SK-N-SH treated with all-trans-retinoic acid at 6 μM for 48 hours (cell line): ENCODE results near the gene BEND6.

ENCODE experiments used
- ATAC-seq: fragments of 200-7000 bp; cut with Tn5 transposase; 3 replicates; pipeline ENCODE4 v1.9.1; 2020; ENCODE audit warnings: mild to moderate bottlenecking, moderate library complexity
- ARNTL ChIP-seq: fragments of 450-650 bp; formaldehyde crosslinking; IDR thresholded peaks from 2 replicates; pipeline ENCODE4 v1.5.0; 2020; ENCODE audit warnings: low read depth, mild to moderate bottlenecking, moderate library complexity, borderline replicate concordance
- BACH2 ChIP-seq: fragments of 250-450 bp; sonication (Bioruptor Pico); IDR thresholded peaks from 2 replicates; pipeline ENCODE4 v1.9.0; 2021; ENCODE audit warnings: mild to moderate bottlenecking, borderline replicate concordance
- CREB5 ChIP-seq: fragments of 250-450 bp; sonication (Bioruptor Pico); IDR thresholded peaks from 2 replicates; pipeline ENCODE4 v1.5.1; 2020; ENCODE audit warnings: low read depth, mild to moderate bottlenecking, moderate library complexity
- CSDC2 ChIP-seq: fragments of 250-450 bp; sonication (Bioruptor Pico); IDR thresholded peaks from 2 replicates; pipeline ENCODE4 v1.5.0; 2020; ENCODE audit warnings: mild to moderate bottlenecking, moderate library complexity
- ESRRG ChIP-seq: fragments of 250-450 bp; sonication (Bioruptor Pico); IDR thresholded peaks from 2 replicates; pipeline ENCODE4 v1.6.1; 2021; ENCODE audit warnings: mild to moderate bottlenecking
- ISL1 ChIP-seq: fragments of 250-450 bp; sonication (Bioruptor Pico); IDR thresholded peaks from 2 replicates; pipeline ENCODE4 v2.1.2; 2022; ENCODE audit warnings: mild to moderate bottlenecking, moderate library complexity
- OSR1 ChIP-seq: fragments of 250-450 bp; sonication (Bioruptor Pico); IDR thresholded peaks from 2 replicates; pipeline ENCODE4 v1.8.0; 2022; ENCODE audit warnings: moderate library complexity, mild to moderate bottlenecking, inconsistent platforms
- PATZ1 ChIP-seq: fragments of 250-450 bp; sonication (Bioruptor Pico); IDR thresholded peaks from 2 replicates; pipeline ENCODE4 v1.8.0; 2020; ENCODE audit warnings: mild to moderate bottlenecking, moderate library complexity, borderline replicate concordance
- PPARA ChIP-seq: fragments of 250-450 bp; sonication (Bioruptor Pico); IDR thresholded peaks from 2 replicates; pipeline ENCODE4 v1.5.0; 2020; ENCODE audit warnings: mild to moderate bottlenecking, borderline replicate concordance
- RARB ChIP-seq: fragments of 250-450 bp; sonication (Bioruptor Pico); IDR thresholded peaks from 2 replicates; pipeline ENCODE4 v1.8.0; 2021; ENCODE audit warnings: mild to moderate bottlenecking, moderate library complexity
- SNAI2 ChIP-seq: fragments of 250-450 bp; sonication (Bioruptor Pico); IDR thresholded peaks from 2 replicates; pipeline ENCODE4 v1.5.0; 2020; ENCODE audit warnings: mild to moderate bottlenecking, moderate library complexity
- TCF4 ChIP-seq: fragments of 250-450 bp; sonication (Bioruptor Pico); IDR thresholded peaks from 2 replicates; pipeline ENCODE4 v1.8.0; 2021; ENCODE audit warnings: mild to moderate bottlenecking, moderate library complexity, borderline replicate concordance
- TOX ChIP-seq: fragments of 250-450 bp; sonication (Bioruptor Pico); IDR thresholded peaks from 2 replicates; pipeline ENCODE4 v1.8.0; 2021; ENCODE audit warnings: mild to moderate bottlenecking, moderate library complexity, borderline replicate concordance
- ZC3H10 ChIP-seq: fragments of 250-450 bp; sonication (Bioruptor Pico); IDR thresholded peaks from 2 replicates; pipeline ENCODE4 v1.5.1; 2021; ENCODE audit warnings: mild to moderate bottlenecking, moderate library complexity
- ZFP3 ChIP-seq: fragments of 250-450 bp; sonication (Bioruptor Pico); IDR thresholded peaks from 2 replicates; pipeline ENCODE4 v1.5.0; 2020; ENCODE audit warnings: mild to moderate bottlenecking, moderate library complexity
- ZFP30 ChIP-seq: fragments of 450-650 bp; formaldehyde crosslinking; IDR thresholded peaks from 2 replicates; pipeline ENCODE4 v1.5.0; 2022; ENCODE audit warnings: mild to moderate bottlenecking, moderate library complexity
- ZNF565 ChIP-seq: fragments of 450-650 bp; formaldehyde crosslinking; conservative IDR thresholded peaks from 2 replicates; pipeline ENCODE4 v1.5.0; 2020; ENCODE audit warnings: low read depth, mild to moderate bottlenecking, moderate library complexity
- ZNF70 ChIP-seq: fragments of 450-650 bp; formaldehyde crosslinking; IDR thresholded peaks from 2 replicates; pipeline ENCODE4 v1.5.0; 2020; ENCODE audit warnings: mild to moderate bottlenecking, moderate library complexity
- ZNF8 ChIP-seq: fragments of 450-650 bp; formaldehyde crosslinking; IDR thresholded peaks from 2 replicates; pipeline ENCODE4 v1.5.0; 2020; ENCODE audit warnings: mild to moderate bottlenecking, moderate library complexity
- TF ChIP-seq, protein P1 (sequence below): fragments of 250-450 bp; sonication (Bioruptor Pico); IDR thresholded peaks from 2 replicates; pipeline ENCODE4 v1.5.0; 2020; ENCODE audit warnings: mild to moderate bottlenecking, moderate library complexity
- TF ChIP-seq, protein P2 (sequence below): fragments of 250-450 bp; sonication (Bioruptor Pico); IDR thresholded peaks from 2 replicates; pipeline ENCODE4 v1.5.1; 2021; ENCODE audit warnings: mild to moderate bottlenecking, moderate library complexity

Gene BEND6

GRCh38 chr6:56949265-56949664 lies 5.6 kb upstream of the BEND6 start:
- TF ChIP-seq BACH2 (no peak), ZFP30 (CRISPR knock-in tag) (no peak), ZNF565 (CRISPR knock-in tag) (no peak), ZNF70 (no peak), PPARA (CRISPR knock-in tag) (no peak), ISL1 (CRISPR knock-in tag) (no peak), OSR1 (CRISPR knock-in tag) (no peak), SNAI2 (CRISPR knock-in tag) (no peak), RARB (CRISPR knock-in tag) (no peak), TOX (CRISPR knock-in tag) (no peak), ZFP3 (CRISPR knock-in tag) (no peak), ZC3H10 (CRISPR knock-in tag) (no peak), TCF4 (CRISPR knock-in tag) (no peak)
- TF ChIP-seq, protein P1, sequence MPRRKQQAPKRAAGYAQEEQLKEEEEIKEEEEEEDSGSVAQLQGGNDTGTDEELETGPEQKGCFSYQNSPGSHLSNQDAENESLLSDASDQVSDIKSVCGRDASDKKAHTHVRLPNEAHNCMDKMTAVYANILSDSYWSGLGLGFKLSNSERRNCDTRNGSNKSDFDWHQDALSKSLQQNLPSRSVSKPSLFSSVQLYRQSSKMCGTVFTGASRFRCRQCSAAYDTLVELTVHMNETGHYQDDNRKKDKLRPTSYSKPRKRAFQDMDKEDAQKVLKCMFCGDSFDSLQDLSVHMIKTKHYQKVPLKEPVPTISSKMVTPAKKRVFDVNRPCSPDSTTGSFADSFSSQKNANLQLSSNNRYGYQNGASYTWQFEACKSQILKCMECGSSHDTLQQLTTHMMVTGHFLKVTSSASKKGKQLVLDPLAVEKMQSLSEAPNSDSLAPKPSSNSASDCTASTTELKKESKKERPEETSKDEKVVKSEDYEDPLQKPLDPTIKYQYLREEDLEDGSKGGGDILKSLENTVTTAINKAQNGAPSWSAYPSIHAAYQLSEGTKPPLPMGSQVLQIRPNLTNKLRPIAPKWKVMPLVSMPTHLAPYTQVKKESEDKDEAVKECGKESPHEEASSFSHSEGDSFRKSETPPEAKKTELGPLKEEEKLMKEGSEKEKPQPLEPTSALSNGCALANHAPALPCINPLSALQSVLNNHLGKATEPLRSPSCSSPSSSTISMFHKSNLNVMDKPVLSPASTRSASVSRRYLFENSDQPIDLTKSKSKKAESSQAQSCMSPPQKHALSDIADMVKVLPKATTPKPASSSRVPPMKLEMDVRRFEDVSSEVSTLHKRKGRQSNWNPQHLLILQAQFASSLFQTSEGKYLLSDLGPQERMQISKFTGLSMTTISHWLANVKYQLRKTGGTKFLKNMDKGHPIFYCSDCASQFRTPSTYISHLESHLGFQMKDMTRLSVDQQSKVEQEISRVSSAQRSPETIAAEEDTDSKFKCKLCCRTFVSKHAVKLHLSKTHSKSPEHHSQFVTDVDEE (CRISPR knock-in tag) = no peak
- TF ChIP-seq, protein P2, sequence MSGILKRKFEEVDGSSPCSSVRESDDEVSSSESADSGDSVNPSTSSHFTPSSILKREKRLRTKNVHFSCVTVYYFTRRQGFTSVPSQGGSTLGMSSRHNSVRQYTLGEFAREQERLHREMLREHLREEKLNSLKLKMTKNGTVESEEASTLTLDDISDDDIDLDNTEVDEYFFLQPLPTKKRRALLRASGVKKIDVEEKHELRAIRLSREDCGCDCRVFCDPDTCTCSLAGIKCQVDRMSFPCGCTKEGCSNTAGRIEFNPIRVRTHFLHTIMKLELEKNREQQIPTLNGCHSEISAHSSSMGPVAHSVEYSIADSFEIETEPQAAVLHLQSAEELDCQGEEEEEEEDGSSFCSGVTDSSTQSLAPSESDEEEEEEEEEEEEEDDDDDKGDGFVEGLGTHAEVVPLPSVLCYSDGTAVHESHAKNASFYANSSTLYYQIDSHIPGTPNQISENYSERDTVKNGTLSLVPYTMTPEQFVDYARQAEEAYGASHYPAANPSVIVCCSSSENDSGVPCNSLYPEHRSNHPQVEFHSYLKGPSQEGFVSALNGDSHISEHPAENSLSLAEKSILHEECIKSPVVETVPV (CRISPR knock-in tag) = no peak
- ATAC-seq = no peak

- TF ChIP-seq TCF4 (CRISPR knock-in tag) = no peak
- TF ChIP-seq ZFP3 (CRISPR knock-in tag) = no peak
- TF ChIP-seq, protein P2 (CRISPR knock-in tag) = no peak
- TF ChIP-seq, protein P1 (CRISPR knock-in tag) = no peak
- TF ChIP-seq TOX (CRISPR knock-in tag) = no peak
- TF ChIP-seq ISL1 (CRISPR knock-in tag) = no peak
- TF ChIP-seq ZNF8 (CRISPR knock-in tag) = no peak
- no peak for TF ChIP-seq PPARA (CRISPR knock-in tag)
- TF ChIP-seq ESRRG (CRISPR knock-in tag) = no peak
- TF ChIP-seq ARNTL (CRISPR knock-in tag) = no peak
- TF ChIP-seq CSDC2 (CRISPR knock-in tag) = no peak
- no peak for TF ChIP-seq CREB5 (CRISPR knock-in tag)
- TF ChIP-seq ZNF565 (CRISPR knock-in tag) = no peak
- no peak for TF ChIP-seq OSR1 (CRISPR knock-in tag)
- no peak for TF ChIP-seq ZFP30 (CRISPR knock-in tag)
- TF ChIP-seq PATZ1 (CRISPR knock-in tag) = no peak
- no peak for TF ChIP-seq RARB (CRISPR knock-in tag)
- no peak for TF ChIP-seq BACH2
- no peak for TF ChIP-seq ZNF70
- no peak for ATAC-seq
These were observed 4.9 kb upstream of the BEND6 start for GRCh38 chr6:56949925-56950495.
